Astrocyte (in vitro differentiated cells and primary cell): ENCODE data around the gene PARK7. TPM values are rescaled to one million over a fixed set of nuclear protein-coding genes. Genes with fewer than 3 reads are reported as not detected.

Experiments
- DNase-seq: peaks from one replicate; pipeline ENCODE4 v3.0.0-alpha.2; 2010; ENCODE audit warnings: low read depth
- FAIRE-seq: peaks from 2 replicates; lab custom pipeline; 2011; peaks lifted over from hg19 to GRCh38; lab: Jason Lieb, UNC
- H2AFZ ChIP-seq: 2 replicates; pipeline ENCODE4 v1.6.0; 2012; ENCODE audit warnings: low read depth, low read length, inconsistent platforms
- H3K27ac ChIP-seq: 2 replicates; pipeline ENCODE4 v1.5.1; 2011; ENCODE audit warnings: low read depth, low read length, inconsistent platforms
- H3K27me3 ChIP-seq: 2 replicates; pipeline ENCODE4 v1.6.0; 2011; ENCODE audit warnings: low read length, inconsistent platforms; ENCODE audit not compliant: insufficient read depth
- H3K36me3 ChIP-seq: 2 replicates; pipeline ENCODE4 v1.5.1; 2011; ENCODE audit warnings: low read length, inconsistent platforms; ENCODE audit not compliant: insufficient read depth
- H3K4me1 ChIP-seq: 2 replicates; pipeline ENCODE4 v1.5.1; 2011; ENCODE audit warnings: low read length, inconsistent platforms; ENCODE audit not compliant: insufficient read depth
- H3K4me2 ChIP-seq: 2 replicates; pipeline ENCODE4 v1.6.0; 2012; ENCODE audit warnings: low read length, inconsistent platforms
- H3K4me3 ChIP-seq: 2 replicates; pipeline ENCODE4 v1.5.1; 2011; ENCODE audit warnings: low read depth, mild to moderate bottlenecking, low read length, inconsistent platforms; ENCODE audit not compliant: insufficient read depth
- H3K79me2 ChIP-seq: 2 replicates; pipeline ENCODE4 v1.6.0; 2012; ENCODE audit warnings: mild to moderate bottlenecking, low read length, inconsistent platforms; ENCODE audit not compliant: insufficient read depth
- H3K9ac ChIP-seq: 2 replicates; pipeline ENCODE4 v1.6.0; 2012; ENCODE audit warnings: mild to moderate bottlenecking, low read length, inconsistent platforms
- H3K9me3 ChIP-seq: 2 replicates; pipeline ENCODE4 v1.5.1; 2012; ENCODE audit warnings: low read depth, mild to moderate bottlenecking, low read length, inconsistent platforms; ENCODE audit not compliant: insufficient read depth
- H4K20me1 ChIP-seq: 2 replicates; pipeline ENCODE4 v1.6.0; 2012; ENCODE audit warnings: low read length, inconsistent platforms; ENCODE audit not compliant: insufficient read depth
- H3K27ac Mint-ChIP-seq: one replicate; pipeline ENCODE4 v1.8.0; 2021; ENCODE audit warnings: mild to moderate bottlenecking, mixed read lengths; ENCODE audit not compliant: unreplicated experiment
- H3K27me3 Mint-ChIP-seq: one replicate; pipeline ENCODE4 v1.8.0; 2021; ENCODE audit warnings: low read depth, mixed read lengths; ENCODE audit not compliant: unreplicated experiment
- H3K36me3 Mint-ChIP-seq: one replicate; pipeline ENCODE4 v1.8.0; 2021; ENCODE audit warnings: low read depth, mixed read lengths; ENCODE audit not compliant: unreplicated experiment
- H3K4me1 Mint-ChIP-seq: one replicate; pipeline ENCODE4 v1.8.0; 2021; ENCODE audit warnings: low read depth, mixed read lengths; ENCODE audit not compliant: unreplicated experiment
- H3K4me3 Mint-ChIP-seq: one replicate; pipeline ENCODE4 v1.8.0; 2021; ENCODE audit warnings: mild to moderate bottlenecking, moderate library complexity, mixed read lengths; ENCODE audit not compliant: unreplicated experiment
- H3K9me3 Mint-ChIP-seq: one replicate; pipeline ENCODE4 v1.8.0; 2021; ENCODE audit warnings: mild to moderate bottlenecking, mixed read lengths; ENCODE audit not compliant: unreplicated experiment
- CTCF ChIP-seq: IDR thresholded peaks from 2 replicates; pipeline ENCODE4 v1.5.1; 2011; ENCODE audit warnings: low read depth, mild to moderate bottlenecking, inconsistent platforms, low read length, moderate library complexity; ENCODE audit not compliant: insufficient read depth
- EZH2 ChIP-seq: IDR thresholded peaks from 2 replicates; pipeline ENCODE4 v1.6.1; 2012; ENCODE audit warnings: mild to moderate bottlenecking, low read length, inconsistent platforms; ENCODE audit not compliant: insufficient read depth
- total RNA-seq: library from RNA; stranded (reverse); gene quantifications from 2 replicates; pipeline ENCODE4 v1.2.1, GENCODE V29; 2021

Gene PARK7
- total RNA-seq, 1 donor from 2014 or later, result 282 TPM

GRCh38 chr1:7987528-7987927 is 26.0 kb downstream of the PARK7 start:
- H3K79me2 ChIP-seq, result peaks cover 5% of the 10 kb centered on the region
- H3K27me3 ChIP-seq, result no peaks in the 10 kb centered on the region
- no peak overlapping the region for H3K4me2 ChIP-seq
- no peak overlapping the region for H2AFZ ChIP-seq
- TF ChIP-seq EZH2, result no peak
- no peak for TF ChIP-seq CTCF
- H3K36me3 ChIP-seq, result peaks cover 25% of the 10 kb centered on the region
- no peak for DNase-seq
- peaks cover 1% of the 10 kb centered on the region for H3K4me1 ChIP-seq
- no peaks in the 10 kb centered on the region for H3K27me3 Mint-ChIP-seq
- H3K27ac ChIP-seq, result no peak overlapping the region
- no peak for FAIRE-seq
- no peak overlapping the region for H3K4me3 Mint-ChIP-seq
- H3K4me3 ChIP-seq, result no peak overlapping the region
- H3K36me3 Mint-ChIP-seq, result peaks cover 14% of the 10 kb centered on the region
- H3K9me3 Mint-ChIP-seq, result peaks cover 2% of the 10 kb centered on the region
- H3K27ac Mint-ChIP-seq, result no peak overlapping the region
- peaks cover 1% of the 10 kb centered on the region for H3K4me1 Mint-ChIP-seq
- H3K9me3 ChIP-seq, result no peaks in the 10 kb centered on the region
- H3K9ac ChIP-seq, result no peak overlapping the region
- peaks cover 12% of the 10 kb centered on the region for H4K20me1 ChIP-seq

- H3K4me1 ChIP-seq, result no peaks in the 10 kb centered on the region
- no peaks in the 10 kb centered on the region for H3K27me3 Mint-ChIP-seq
- H3K9me3 ChIP-seq, result no peaks in the 10 kb centered on the region
- no peaks in the 10 kb centered on the region for H3K27me3 ChIP-seq
- TF ChIP-seq CTCF, result no peak
- TF ChIP-seq EZH2, result no peak
- no peak overlapping the region for H3K9ac ChIP-seq
- no peak overlapping the region for H3K4me3 ChIP-seq
- H3K36me3 Mint-ChIP-seq, result peaks cover 14% of the 10 kb centered on the region
- peaks cover 2% of the 10 kb centered on the region for H3K9me3 Mint-ChIP-seq
- no peak overlapping the region for H2AFZ ChIP-seq
- no peaks in the 10 kb centered on the region for H3K79me2 ChIP-seq
- H3K27ac Mint-ChIP-seq, result no peak overlapping the region
- DNase-seq, result no peak
- no peak overlapping the region for H3K4me2 ChIP-seq
- H3K36me3 ChIP-seq, result peaks cover 16% of the 10 kb centered on the region
- no peak for FAIRE-seq
- H3K4me1 Mint-ChIP-seq, result no peaks in the 10 kb centered on the region
- peaks cover 7% of the 10 kb centered on the region for H4K20me1 ChIP-seq
- no peak overlapping the region for H3K27ac ChIP-seq
- no peak overlapping the region for H3K4me3 Mint-ChIP-seq
These were observed 27.1 kb downstream of the PARK7 start for GRCh38 chr1:7988576-7988975.

DNA sequence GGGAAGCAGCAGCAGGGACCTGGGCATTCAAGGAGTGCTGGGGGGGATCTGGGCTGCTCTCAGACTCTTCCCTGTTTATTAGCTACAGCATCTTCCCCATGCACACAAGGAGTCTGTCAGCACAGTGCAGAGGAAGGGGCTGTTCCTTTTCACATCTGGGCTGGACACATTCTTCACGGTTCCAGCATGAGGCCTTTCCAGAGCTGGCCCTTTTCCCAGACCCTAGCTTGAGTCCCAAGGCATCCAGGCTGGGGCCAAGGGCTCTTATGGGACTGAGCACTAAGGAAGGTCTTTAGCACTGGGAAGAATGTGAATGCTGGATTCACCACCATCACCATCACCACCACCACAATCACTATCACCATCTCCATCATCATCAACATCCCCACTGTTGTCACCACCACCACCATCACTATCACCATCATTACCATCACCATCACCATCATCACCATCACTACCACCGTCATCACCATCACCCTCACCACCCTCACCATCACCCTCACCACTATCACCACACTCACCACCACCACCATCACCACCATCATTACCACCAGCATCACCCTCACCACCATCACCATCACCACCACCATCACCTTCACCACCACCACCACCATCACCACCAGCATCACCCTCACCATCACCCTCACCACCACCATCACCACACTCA is 28.4 kb downstream of the PARK7 start:
- no peak overlapping the region for H3K27ac ChIP-seq
- no peak overlapping the region for H2AFZ ChIP-seq
- H3K27me3 ChIP-seq, result no peaks in the 10 kb centered on the region
- H3K27ac Mint-ChIP-seq, result no peak overlapping the region
- H3K9ac ChIP-seq, result no peak overlapping the region
- H3K36me3 ChIP-seq, result peaks cover 5% of the 10 kb centered on the region
- no peaks in the 10 kb centered on the region for H3K79me2 ChIP-seq
- H3K4me1 Mint-ChIP-seq, result peaks cover 7% of the 10 kb centered on the region
- no peaks in the 10 kb centered on the region for H3K9me3 ChIP-seq
- H3K4me3 ChIP-seq, result no peak overlapping the region
- H4K20me1 ChIP-seq, result no peaks in the 10 kb centered on the region
- H3K4me2 ChIP-seq, result no peak overlapping the region
- peaks cover 10% of the 10 kb centered on the region for H3K36me3 Mint-ChIP-seq
- TF ChIP-seq CTCF (no peak), EZH2 (no peak)
- DNase-seq, result no peak
- peaks cover 2% of the 10 kb centered on the region for H3K9me3 Mint-ChIP-seq
- no peaks in the 10 kb centered on the region for H3K27me3 Mint-ChIP-seq
- H3K4me1 ChIP-seq, result peaks cover 10% of the 10 kb centered on the region
- no peak overlapping the region for H3K4me3 Mint-ChIP-seq
- no peak for FAIRE-seq
